Neural crest cell (in vitro differentiated cells): ENCODE measurements around the gene DLX5. TPM values are rescaled to one million over a fixed set of nuclear protein-coding genes. Genes with fewer than 3 reads are reported as not detected.
A peak's percentile ranks its signal among the peaks of the same experiment; 100 is the strongest.

Experiments used
- DNase-seq: peaks from one replicate; pipeline ENCODE4 v3.0.0; 2021; ENCODE audit warnings: low read depth, mixed read lengths, low spot score
- H3K27ac Mint-ChIP-seq: one replicate; pipeline ENCODE4 v1.8.0; 2021; ENCODE audit warnings: mild to moderate bottlenecking, mixed read lengths; ENCODE audit not compliant: unreplicated experiment
- H3K27me3 Mint-ChIP-seq: 2 replicates; pipeline ENCODE4 v1.8.0; 2021; ENCODE audit warnings: low read depth, mild to moderate bottlenecking, mixed read lengths
- H3K36me3 Mint-ChIP-seq: 2 replicates; pipeline ENCODE4 v1.8.0; 2021; ENCODE audit warnings: low read depth, mild to moderate bottlenecking, mixed read lengths
- H3K4me1 Mint-ChIP-seq: 2 replicates; pipeline ENCODE4 v1.8.0; 2021; ENCODE audit warnings: mixed read lengths
- H3K4me3 Mint-ChIP-seq: one replicate; pipeline ENCODE4 v1.8.0; 2021; ENCODE audit warnings: mild to moderate bottlenecking, mixed read lengths
- H3K9me3 Mint-ChIP-seq: 2 replicates; pipeline ENCODE4 v1.8.0; 2021; ENCODE audit warnings: mixed read lengths
- total RNA-seq: library from RNA; stranded (reverse); gene quantifications from 2 replicates; pipeline ENCODE4 v1.2.1, GENCODE V29; 2021
- TF ChIP-seq, protein P1 (sequence below): fragments of 200-600 bp; sonication (generic); conservative IDR thresholded peaks from 2 replicates; pipeline ENCODE4 v1.5.0; 2021; ENCODE audit warnings: antibody characterized with exemption, mild to moderate bottlenecking

Gene DLX5
- total RNA-seq, 1 donor from 2014 or later: 0.70 TPM

DNA sequence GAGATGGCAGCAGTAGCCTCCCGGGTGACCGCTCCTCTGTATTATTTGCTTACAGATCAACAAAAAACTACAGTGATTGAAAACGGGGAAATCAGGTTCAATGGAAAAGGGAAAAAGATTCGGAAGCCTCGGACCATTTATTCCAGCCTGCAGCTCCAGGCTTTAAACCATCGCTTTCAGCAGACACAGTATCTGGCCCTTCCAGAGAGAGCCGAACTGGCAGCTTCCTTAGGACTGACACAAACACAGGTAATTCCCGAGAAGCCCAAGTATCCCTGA, 17.1 kb downstream of the DLX5 start:
- Mint-ChIP-seq H3K9me3 (no peaks in the 10 kb centered on the region), H3K36me3 (peaks cover 2% of the 10 kb centered on the region), H3K27ac (no peak overlapping the region), H3K4me1 (peaks cover 9% of the 10 kb centered on the region), H3K27me3 (peaks cover 99% of the 10 kb centered on the region), H3K4me3 (peak overlapping the region; percentile 48)
- TF ChIP-seq, protein P1, sequence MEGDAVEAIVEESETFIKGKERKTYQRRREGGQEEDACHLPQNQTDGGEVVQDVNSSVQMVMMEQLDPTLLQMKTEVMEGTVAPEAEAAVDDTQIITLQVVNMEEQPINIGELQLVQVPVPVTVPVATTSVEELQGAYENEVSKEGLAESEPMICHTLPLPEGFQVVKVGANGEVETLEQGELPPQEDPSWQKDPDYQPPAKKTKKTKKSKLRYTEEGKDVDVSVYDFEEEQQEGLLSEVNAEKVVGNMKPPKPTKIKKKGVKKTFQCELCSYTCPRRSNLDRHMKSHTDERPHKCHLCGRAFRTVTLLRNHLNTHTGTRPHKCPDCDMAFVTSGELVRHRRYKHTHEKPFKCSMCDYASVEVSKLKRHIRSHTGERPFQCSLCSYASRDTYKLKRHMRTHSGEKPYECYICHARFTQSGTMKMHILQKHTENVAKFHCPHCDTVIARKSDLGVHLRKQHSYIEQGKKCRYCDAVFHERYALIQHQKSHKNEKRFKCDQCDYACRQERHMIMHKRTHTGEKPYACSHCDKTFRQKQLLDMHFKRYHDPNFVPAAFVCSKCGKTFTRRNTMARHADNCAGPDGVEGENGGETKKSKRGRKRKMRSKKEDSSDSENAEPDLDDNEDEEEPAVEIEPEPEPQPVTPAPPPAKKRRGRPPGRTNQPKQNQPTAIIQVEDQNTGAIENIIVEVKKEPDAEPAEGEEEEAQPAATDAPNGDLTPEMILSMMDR: no peak
- DNase-seq: no peak

- Mint-ChIP-seq H3K27ac (no peak overlapping the region), H3K27me3 (peaks cover 99% of the 10 kb centered on the region), H3K4me3 (peak overlapping the region; percentile 79), H3K9me3 (no peaks in the 10 kb centered on the region), H3K4me1 (peaks cover 9% of the 10 kb centered on the region), H3K36me3 (peaks cover 2% of the 10 kb centered on the region)
- DNase-seq: no peak
- TF ChIP-seq, protein P1: no peak
Measured at GRCh38 chr7:97006816-97007582, 17.6 kb downstream of the DLX5 start.

GRCh38 chr7:97006055-97006815, 18.4 kb downstream of the DLX5 start:
- Mint-ChIP-seq H3K36me3 (no peaks in the 10 kb centered on the region), H3K4me3 (peak overlapping the region; percentile 92)
- TF ChIP-seq, protein P1: no peak

DNA sequence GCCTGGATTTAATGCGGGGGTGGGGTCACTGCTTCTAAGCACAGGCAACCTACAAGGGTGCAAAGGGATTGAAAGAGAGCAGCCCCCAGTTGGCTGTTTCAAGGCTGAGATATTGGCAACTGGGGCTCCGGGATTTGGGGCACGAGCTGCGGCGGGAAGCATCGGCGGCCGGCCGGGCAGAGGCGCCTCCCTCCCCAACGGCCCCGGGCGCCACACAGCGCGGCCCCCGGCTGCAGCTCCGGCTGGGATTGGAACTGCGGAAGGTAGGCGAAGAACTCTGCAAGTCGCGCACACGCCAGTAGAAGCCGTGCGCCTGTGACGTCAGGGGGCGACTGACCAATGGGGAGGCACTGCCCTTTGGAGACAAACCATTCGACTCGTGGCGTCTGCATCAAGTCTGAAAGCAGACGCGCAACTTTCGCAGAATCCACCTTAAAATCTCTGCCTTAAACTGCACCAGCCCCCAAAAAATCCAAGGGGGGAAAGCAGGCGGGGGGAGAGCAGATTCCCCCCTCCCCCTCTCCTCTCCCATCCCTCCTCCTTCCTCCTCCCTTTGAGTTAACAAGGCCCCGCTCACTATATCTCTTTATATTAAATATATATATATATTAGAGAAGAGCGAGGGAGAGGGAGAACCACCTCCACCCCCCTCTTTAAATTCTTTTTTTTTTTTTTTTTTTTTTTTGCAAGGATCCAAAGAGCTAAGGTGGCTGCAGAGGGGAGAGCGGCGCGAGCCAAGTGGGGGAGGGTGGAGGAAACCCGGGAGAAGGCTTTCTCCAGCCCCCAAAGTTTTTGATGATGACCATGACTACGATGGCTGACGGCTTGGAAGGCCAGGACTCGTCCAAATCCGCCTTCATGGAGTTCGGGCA, 19.2 kb downstream of the DLX5 start, which contains the start of gene DLX6:
DLX6 (plus strand) TSS at position 371 of the 872 bp plus-strand sequence; CDS start at position 796, 425 bp downstream.
- Mint-ChIP-seq H3K27me3 (peaks cover 99% of the 10 kb centered on the region), H3K4me1 (peaks cover 9% of the 10 kb centered on the region), H3K4me3 (peak within 1 kb of the TSS; percentile 92), H3K36me3 (peaks cover 3% of the 10 kb centered on the region), H3K9me3 (no peaks in the 10 kb centered on the region), H3K27ac (no peak within 1 kb of the TSS)
- DNase-seq: no peak
- TF ChIP-seq, protein P1: no peak

More at GRCh38 chr7:97006055-97006815, 18.4 kb downstream of the DLX5 start:
- Mint-ChIP-seq H3K27me3 (peaks cover 99% of the 10 kb centered on the region), H3K4me1 (peaks cover 9% of the 10 kb centered on the region), H3K9me3 (no peaks in the 10 kb centered on the region), H3K27ac (no peak overlapping the region)
- DNase-seq: no peak
